GM20000 (cell line): ENCODE measurements around the gene ASAP2.

Source experiments
- DNase-seq: peaks from one replicate; pipeline ENCODE4 v3.0.0; 2012; ENCODE audit warnings: low spot score
- CTCF ChIP-seq: IDR thresholded peaks from 2 replicates; pipeline ENCODE4 v1.5.1; 2012; ENCODE audit warnings: mild to moderate bottlenecking, control low read depth; ENCODE audit errors: extremely low read depth, missing control alignments

ASAP2 gene

GRCh38 chr2:9410108-9410507 lies 203.5 kb downstream of the ASAP2 start:
- no peak for TF ChIP-seq CTCF
- no peak for DNase-seq

- TF ChIP-seq CTCF, result no peak
- DNase-seq, result no peak
These were observed 206.2 kb downstream of the ASAP2 start for GRCh38 chr2:9412781-9413180.

GRCh38 chr2:9415516-9416169 lies 209.0 kb downstream of the ASAP2 start:
- TF ChIP-seq CTCF, result no peak
- no peak for DNase-seq

GRCh38 chr2:9416267-9416961 lies 209.8 kb downstream of the ASAP2 start:
- TF ChIP-seq CTCF, result no peak
- no peak for DNase-seq

- no peak for TF ChIP-seq CTCF
- no peak for DNase-seq
These were observed 210.3 kb downstream of the ASAP2 start for GRCh38 chr2:9416962-9417316.

GRCh38 chr2:9417725-9418124 lies 211.1 kb downstream of the ASAP2 start:
- TF ChIP-seq CTCF, result no peak
- no peak for DNase-seq

- no peak for DNase-seq
- no peak for TF ChIP-seq CTCF
These were observed 212.1 kb downstream of the ASAP2 start for GRCh38 chr2:9418746-9419145.
